GM18499 (cell line): ENCODE measurements around the gene VEZF1.

Experiments
- ATAC-seq: cut with Tn5 transposase; IDR thresholded peaks from one replicate; pipeline ENCODE4 v1.9.1; 2021; ENCODE audit warnings: moderate number of reproducible peaks; ENCODE audit not compliant: insufficient read depth, unreplicated experiment

Gene VEZF1

GRCh38 chr17:57987581-57988300 lies at the start of gene VEZF1:
Gene VEZF1 (minus strand): TSS chr17:57988254. CDS start chr17:57988111, 143 bp downstream.
- no peak for ATAC-seq

GRCh38 chr17:58032691-58033415 lies 44.8 kb upstream of the VEZF1 start:
- ATAC-seq: no peak

GRCh38 chr17:58028578-58028977 lies 40.5 kb upstream of the VEZF1 start:
- no peak for ATAC-seq

GRCh38 chr17:58020401-58020800 lies 32.3 kb upstream of the VEZF1 start:
- ATAC-seq: no peak

GRCh38 chr17:58019521-58019920 lies 31.5 kb upstream of the VEZF1 start:
- ATAC-seq: no peak

GRCh38 chr17:58019039-58019438 lies 31.0 kb upstream of the VEZF1 start:
- no peak for ATAC-seq

- no peak for ATAC-seq
These were observed 22.2 kb upstream of the VEZF1 start for GRCh38 chr17:58010067-58010799.

- peak; percentile 8 for ATAC-seq
These were observed 20.0 kb upstream of the VEZF1 start for GRCh38 chr17:58007781-58008706.

GRCh38 chr17:58006924-58007780 lies 19.1 kb upstream of the VEZF1 start, which contains the start of gene SRSF1:
Gene SRSF1 (minus strand): TSS chr17:58007246. CDS start chr17:58007137, 109 bp downstream.
- peak; percentile 78 for ATAC-seq

- no peak for ATAC-seq
These were observed 18.5 kb upstream of the VEZF1 start for GRCh38 chr17:58006560-58006923.

- ATAC-seq: no peak
These were observed 17.9 kb upstream of the VEZF1 start for GRCh38 chr17:58005728-58006559.

- ATAC-seq: no peak
These were observed 17.1 kb upstream of the VEZF1 start for GRCh38 chr17:58005031-58005727.

GRCh38 chr17:58004060-58004459 lies 16.0 kb upstream of the VEZF1 start:
- no peak for ATAC-seq

GRCh38 chr17:58002973-58003372 lies 14.9 kb upstream of the VEZF1 start:
- no peak for ATAC-seq

GRCh38 chr17:58002154-58002948 lies 14.3 kb upstream of the VEZF1 start:
- ATAC-seq: no peak

GRCh38 chr17:58001461-58002124 lies 13.5 kb upstream of the VEZF1 start:
- ATAC-seq: no peak
